ENCODE data around the gene UBL3.

Gene UBL3

DNA sequence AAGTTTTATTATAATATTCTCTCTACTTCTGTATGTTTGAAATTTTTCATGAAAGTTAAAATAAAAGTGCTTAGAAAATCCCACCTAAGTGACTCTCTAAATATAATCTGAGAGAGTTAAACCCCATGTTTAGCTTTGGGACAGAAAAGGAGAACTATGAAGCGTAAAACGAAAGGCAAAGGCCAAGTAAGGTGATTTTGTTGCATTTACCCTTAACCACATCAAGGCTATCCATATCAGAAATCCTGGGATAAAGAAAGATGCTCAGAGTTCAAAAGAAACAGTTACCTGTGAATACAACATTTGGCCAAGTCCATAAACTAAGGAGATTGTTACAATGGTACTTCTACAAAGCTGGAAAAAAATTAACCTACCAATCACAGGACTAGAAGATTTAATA lies 31.3 kb downstream of the UBL3 start:
- POLR2A ChIA-PET, result no interaction called here
- H3K36me3 ChIP-seq (ENCODE audit: control insufficient read depth in 2 of 2, insufficient read depth in 1 of 2, low read length in 2 of 2), result no peaks in the 10 kb centered on the region
- H3K4me3 ChIP-seq (ENCODE audit: low read depth, low read length), result no peak overlapping the region
- TF ChIP-seq, protein P1, sequence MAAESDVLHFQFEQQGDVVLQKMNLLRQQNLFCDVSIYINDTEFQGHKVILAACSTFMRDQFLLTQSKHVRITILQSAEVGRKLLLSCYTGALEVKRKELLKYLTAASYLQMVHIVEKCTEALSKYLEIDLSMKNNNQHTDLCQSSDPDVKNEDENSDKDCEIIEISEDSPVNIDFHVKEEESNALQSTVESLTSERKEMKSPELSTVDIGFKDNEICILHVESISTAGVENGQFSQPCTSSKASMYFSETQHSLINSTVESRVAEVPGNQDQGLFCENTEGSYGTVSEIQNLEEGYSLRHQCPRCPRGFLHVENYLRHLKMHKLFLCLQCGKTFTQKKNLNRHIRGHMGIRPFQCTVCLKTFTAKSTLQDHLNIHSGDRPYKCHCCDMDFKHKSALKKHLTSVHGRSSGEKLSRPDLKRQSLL (tag by site-specific recombination; IDR thresholded peaks at IDR 0.05), result no peak
- TF ChIP-seq GLI2 (tag by site-specific recombination; IDR thresholded peaks at IDR 0.05; ENCODE audit: borderline replicate concordance, low read depth), result no peak
- no peak for TF ChIP-seq KLF10 (tag by site-specific recombination; IDR thresholded peaks at IDR 0.05)
- no peak for TF ChIP-seq ZNF768 (tag by site-specific recombination; IDR thresholded peaks at IDR 0.05)
- TF ChIP-seq ZNF16 (tag by site-specific recombination; IDR thresholded peaks at IDR 0.05; ENCODE audit: low read depth), result no peak
- TF ChIP-seq ZNF221 (tag by site-specific recombination; IDR thresholded peaks at IDR 0.05; ENCODE audit: borderline replicate concordance), result no peak
- TF ChIP-seq, protein P2, sequence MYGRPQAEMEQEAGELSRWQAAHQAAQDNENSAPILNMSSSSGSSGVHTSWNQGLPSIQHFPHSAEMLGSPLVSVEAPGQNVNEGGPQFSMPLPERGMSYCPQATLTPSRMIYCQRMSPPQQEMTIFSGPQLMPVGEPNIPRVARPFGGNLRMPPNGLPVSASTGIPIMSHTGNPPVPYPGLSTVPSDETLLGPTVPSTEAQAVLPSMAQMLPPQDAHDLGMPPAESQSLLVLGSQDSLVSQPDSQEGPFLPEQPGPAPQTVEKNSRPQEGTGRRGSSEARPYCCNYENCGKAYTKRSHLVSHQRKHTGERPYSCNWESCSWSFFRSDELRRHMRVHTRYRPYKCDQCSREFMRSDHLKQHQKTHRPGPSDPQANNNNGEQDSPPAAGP (tag by site-specific recombination; IDR thresholded peaks at IDR 0.05), result no peak
- no peak for TF ChIP-seq ZNF266 (tag by site-specific recombination; IDR thresholded peaks at IDR 0.05; ENCODE audit: low read depth)
- TF ChIP-seq HOXD13 (CRISPR knock-in tag; IDR thresholded peaks at IDR 0.05; ENCODE audit: borderline replicate concordance), result no peak
- TF ChIP-seq, protein P3, sequence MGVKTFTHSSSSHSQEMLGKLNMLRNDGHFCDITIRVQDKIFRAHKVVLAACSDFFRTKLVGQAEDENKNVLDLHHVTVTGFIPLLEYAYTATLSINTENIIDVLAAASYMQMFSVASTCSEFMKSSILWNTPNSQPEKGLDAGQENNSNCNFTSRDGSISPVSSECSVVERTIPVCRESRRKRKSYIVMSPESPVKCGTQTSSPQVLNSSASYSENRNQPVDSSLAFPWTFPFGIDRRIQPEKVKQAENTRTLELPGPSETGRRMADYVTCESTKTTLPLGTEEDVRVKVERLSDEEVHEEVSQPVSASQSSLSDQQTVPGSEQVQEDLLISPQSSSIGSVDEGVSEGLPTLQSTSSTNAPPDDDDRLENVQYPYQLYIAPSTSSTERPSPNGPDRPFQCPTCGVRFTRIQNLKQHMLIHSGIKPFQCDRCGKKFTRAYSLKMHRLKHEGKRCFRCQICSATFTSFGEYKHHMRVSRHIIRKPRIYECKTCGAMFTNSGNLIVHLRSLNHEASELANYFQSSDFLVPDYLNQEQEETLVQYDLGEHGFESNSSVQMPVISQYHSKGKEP (tag by site-specific recombination; IDR thresholded peaks at IDR 0.05), result no peak
- TF ChIP-seq OSR2 (tag by site-specific recombination; IDR thresholded peaks at IDR 0.05), result no peak
- TF ChIP-seq ZNF76 (tag by site-specific recombination; IDR thresholded peaks at IDR 0.05; ENCODE audit: borderline replicate concordance, low read depth), result no peak
- TF ChIP-seq ZEB2 (tag by site-specific recombination; IDR thresholded peaks at IDR 0.05), result no peak
- no peak for TF ChIP-seq KLF9 (tag by site-specific recombination; IDR thresholded peaks at IDR 0.05; ENCODE audit: low read depth)
- TF ChIP-seq ZNF529 (tag by site-specific recombination; IDR thresholded peaks at IDR 0.05; ENCODE audit: insufficient replicate concordance), result no peak
- no peak for TF ChIP-seq IKZF3 (tag by site-specific recombination; IDR thresholded peaks at IDR 0.05)
- no peak for TF ChIP-seq ZNF513 (tag by site-specific recombination; IDR thresholded peaks at IDR 0.05)
- no peak overlapping the region for H3K27ac ChIP-seq (ENCODE audit: extremely low read depth, low read depth, low read length)
- CTCF ChIA-PET, result interaction anchor here (1.5 kb wide), 1 partner anchor 17 kb away, joined by 3 read pairs; no protein-coding TSS in a partner anchor
- H3K4me1 ChIP-seq (ENCODE audit: control insufficient read depth, insufficient read depth, low read length), result peaks cover 8% of the 10 kb centered on the region; the same call in 1 of the 2 replicates
- no peaks in the 10 kb centered on the region for H3K9me3 ChIP-seq (ENCODE audit: control insufficient read depth, insufficient read depth, low read depth, low read length)

DNA sequence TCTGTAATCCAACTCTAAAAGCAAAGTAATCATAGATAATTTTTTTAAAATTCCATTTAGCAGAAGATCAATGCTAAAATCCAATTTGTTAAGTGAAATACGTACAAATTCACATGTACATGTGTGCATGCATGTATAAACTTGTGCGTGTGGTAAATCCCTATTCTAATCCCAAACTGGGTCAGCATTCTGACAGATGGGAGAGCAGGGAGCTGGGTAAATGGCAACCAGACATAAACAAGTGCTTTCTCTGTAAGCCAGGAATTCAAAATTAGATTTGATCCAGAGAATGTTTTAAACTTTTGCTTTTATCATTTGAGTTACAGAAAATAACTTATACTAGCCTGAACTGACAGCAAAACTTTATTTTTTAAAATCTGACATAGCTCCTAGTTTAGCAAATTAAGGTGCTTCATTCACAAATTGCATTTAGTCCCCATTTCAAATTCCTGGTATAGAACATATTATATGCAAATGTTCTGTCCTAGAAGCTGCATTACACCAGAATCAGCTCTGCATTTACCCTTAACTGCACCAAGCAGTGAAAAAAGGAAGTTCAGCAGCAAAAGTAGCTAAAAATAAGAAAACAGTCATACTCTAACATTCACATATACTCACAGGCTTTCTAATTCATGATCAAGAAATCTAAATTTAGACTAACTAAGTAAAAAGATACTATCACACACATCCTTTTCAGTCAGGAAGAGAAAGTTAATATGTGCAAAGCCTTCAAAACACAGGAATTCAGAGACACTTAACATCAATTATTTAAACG lies 32.6 kb downstream of the UBL3 start:
- ChIA-PET POLR2A (no interaction called here), CTCF (no interaction called here)
- no peak for TF ChIP-seq REPIN1 (tag by site-specific recombination; IDR thresholded peaks at IDR 0.05; ENCODE audit: low read depth)
- TF ChIP-seq ZNF26 (tag by site-specific recombination; IDR thresholded peaks at IDR 0.05), result no peak
- no peak for TF ChIP-seq ZNF37A (tag by site-specific recombination; IDR thresholded peaks at IDR 0.05)
- 0 out of 2 replicates have a peak, but pooled peaks have one; percentile 15 for TF ChIP-seq PRDM1 (tag by site-specific recombination; IDR thresholded peaks at IDR 0.05)
- Histone ChIP-seq H3K4me3 (ENCODE audit: low read depth, low read length) (no peak overlapping the region), H3K36me3 (ENCODE audit: control insufficient read depth in 2 of 2, insufficient read depth in 1 of 2, low read length in 2 of 2) (no peaks in the 10 kb centered on the region), H3K4me1 (ENCODE audit: control insufficient read depth, insufficient read depth, low read length) (peaks cover 8% of the 10 kb centered on the region; the same call in 1 of the 2 replicates), H3K27ac (ENCODE audit: extremely low read depth, low read depth, low read length) (no peak overlapping the region), H3K9me3 (ENCODE audit: control insufficient read depth, insufficient read depth, low read depth, low read length) (no peaks in the 10 kb centered on the region)
